Endometrial microvascular endothelial cells (primary cell): ENCODE data around the gene TSC22D1. TPM values are rescaled to one million over a fixed set of nuclear protein-coding genes. Genes with fewer than 3 reads are reported as not detected.

ENCODE experiments used
- in situ Hi-C: cut with HindIII; loops from 2 replicates; pipeline ENCODE4 v1.10.0; 2017; ENCODE audit warnings: low sequenced_read_pairs, low pct_unique_long_range_greater_than_20kb; ENCODE audit errors: inconsistent ontology term
- total RNA-seq: library from RNA; depleted of rRNA; stranded (reverse); fragments of >200 nt; gene quantifications from one replicate; pipeline ENCODE4 v1.2.3, GENCODE V29; 2015; ENCODE audit errors: inconsistent ontology term

Gene TSC22D1
- total RNA-seq, 1 donor from 2014 or later, result 68.8 TPM

DNA sequence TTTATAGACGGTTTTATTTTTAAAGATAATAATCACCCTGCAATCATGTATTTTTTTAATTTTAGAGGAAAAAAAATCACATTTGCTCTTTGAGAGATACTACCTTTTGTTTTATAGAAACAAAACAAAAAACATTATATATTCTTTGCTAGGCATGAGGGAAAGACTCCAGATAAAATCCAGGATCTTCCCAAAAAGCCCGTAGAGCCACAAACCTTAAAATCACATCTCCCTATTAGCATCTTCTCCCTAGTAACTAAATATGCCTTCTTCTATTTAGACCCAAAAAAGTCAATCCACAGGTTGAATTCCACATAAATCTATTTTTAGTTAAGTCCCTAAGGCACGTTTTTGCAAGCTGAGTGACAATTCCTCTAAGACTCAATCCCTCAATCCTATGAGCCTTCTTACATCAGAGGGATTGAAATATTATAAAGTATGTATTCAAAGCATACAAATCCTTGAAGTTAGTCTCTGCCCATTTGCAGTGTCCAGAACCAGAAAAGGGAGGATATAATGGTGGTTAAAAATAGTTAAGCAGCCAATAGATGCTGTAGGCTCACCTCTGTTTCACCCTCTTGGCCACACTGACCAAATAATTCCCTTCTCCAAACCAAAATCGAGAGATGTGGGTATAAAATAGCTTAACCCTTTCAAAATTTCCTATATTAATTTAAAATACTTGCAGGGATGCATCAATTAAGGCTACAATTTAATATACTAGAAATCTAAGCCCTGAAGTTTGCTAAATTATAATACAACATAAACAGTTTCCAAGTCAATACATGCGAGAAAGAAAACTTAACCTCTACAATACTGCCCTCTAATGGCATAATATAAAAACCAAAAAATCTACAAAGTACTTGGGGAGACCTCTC, 138.5 kb downstream of the TSC22D1 start:
- in situ Hi-C loops, result loop anchor here (10.0 to 25.0 kb wide), 2 partner anchors 300 to 533 kb away; no protein-coding TSS in a partner anchor

GRCh38 chr13:44436589-44437337, 139.4 kb downstream of the TSC22D1 start:
- in situ Hi-C loops, result loop anchor here (10.0 to 25.0 kb wide), 2 partner anchors 299 to 532 kb away; no protein-coding TSS in a partner anchor

DNA sequence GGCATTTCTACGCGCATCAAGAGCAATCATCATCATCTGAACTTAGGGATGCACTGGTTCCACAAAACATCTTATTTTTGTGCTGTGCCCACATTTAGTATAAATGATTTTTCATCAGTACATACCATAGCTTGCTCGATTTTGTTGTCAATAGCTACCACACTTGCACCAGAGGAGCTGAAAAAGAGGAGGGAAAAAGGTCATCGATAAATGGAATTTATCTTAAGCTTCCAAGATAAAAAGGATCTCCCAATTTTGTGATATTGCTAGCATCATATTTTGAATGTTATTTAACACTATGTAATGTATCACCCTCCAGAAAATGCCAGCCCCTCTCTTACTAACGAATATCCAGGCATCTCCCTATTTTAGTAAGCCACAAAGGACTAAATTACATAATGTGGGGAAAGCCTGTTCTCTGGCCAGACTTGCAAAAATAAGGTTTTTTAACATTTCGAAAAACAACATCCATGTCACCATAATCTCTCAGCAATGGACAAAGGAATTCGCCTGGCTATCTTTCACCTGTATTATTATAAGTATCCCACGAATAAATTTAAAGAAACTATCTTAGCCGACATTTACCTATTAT, 140.1 kb downstream of the TSC22D1 start:
- in situ Hi-C loops, result loop anchor here (10.0 to 25.0 kb wide), 2 partner anchors 299 to 531 kb away; no protein-coding TSS in a partner anchor

DNA sequence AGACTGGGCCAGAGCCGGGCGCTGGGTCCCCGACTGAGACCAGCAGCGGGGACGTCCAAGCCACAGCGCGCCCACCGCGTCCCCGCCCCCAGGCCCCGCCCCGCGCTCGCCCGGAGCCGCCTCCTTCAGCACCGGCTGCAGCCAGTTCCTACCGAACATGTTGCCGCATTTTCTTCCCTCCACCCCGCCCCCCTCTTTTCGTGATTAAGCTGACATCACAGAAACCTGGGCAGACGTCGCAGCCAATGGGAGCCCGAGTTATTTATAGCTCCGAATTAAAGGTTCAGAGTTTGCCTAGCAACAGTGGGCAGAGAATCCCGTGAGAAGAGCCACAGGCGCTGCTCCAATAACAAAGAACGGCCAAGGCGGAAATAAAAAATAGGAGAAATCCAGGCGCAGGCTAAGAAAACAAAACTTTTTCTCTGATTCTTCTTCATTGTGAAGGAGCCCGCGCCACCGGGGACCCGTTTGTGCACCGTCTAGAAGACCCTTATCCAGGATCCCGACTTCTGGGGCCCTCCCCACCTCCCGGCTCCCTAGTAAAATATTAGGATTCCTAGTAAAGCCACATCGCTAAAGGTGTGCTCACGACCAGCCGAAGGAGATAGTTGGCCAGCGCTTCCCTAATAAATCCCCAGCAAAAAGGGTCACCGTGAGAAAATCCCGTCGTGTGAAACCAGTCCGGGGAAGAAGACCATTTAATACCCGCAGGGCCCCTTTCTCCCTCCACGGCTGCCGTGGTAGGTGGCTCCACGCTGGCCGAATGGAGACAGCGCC, 140.8 kb downstream of the TSC22D1 start:
- in situ Hi-C loops, result loop anchor here (10.0 to 25.0 kb wide), 2 partner anchors 298 to 531 kb away; no protein-coding TSS in a partner anchor

GRCh38 chr13:44434766-44435141, 141.4 kb downstream of the TSC22D1 start:
- in situ Hi-C loops, result loop anchor here (10.0 to 25.0 kb wide), 2 partner anchors 297 to 530 kb away; no protein-coding TSS in a partner anchor

- in situ Hi-C loops, result loop anchor here (10.0 to 25.0 kb wide), 2 partner anchors 297 to 529 kb away; no protein-coding TSS in a partner anchor
Measured at GRCh38 chr13:44433863-44434765, 142.0 kb downstream of the TSC22D1 start.

- in situ Hi-C loops, result loop anchor here (10.0 to 25.0 kb wide), 2 partner anchors 295 to 528 kb away; no protein-coding TSS in a partner anchor
Measured at GRCh38 chr13:44432650-44433049, 143.5 kb downstream of the TSC22D1 start.

DNA sequence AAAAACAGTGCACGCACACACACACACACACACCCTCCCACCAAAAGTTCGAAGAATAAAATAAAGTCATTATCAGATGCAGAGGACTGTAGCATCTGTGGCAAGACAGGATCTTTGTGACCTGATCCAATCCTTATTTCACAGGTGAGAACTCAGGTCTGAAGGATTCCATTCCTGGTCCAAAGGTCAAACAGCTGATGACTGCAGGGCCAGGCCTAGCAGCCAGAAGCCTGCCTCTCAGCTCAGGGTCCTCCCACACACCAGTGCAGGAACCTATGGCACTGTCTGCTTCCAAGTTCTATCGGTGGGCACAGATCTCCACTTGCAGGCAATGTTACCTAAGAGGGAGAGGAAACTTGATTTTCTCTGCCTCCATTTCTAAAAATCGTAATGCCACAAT, 145.0 kb downstream of the TSC22D1 start:
- in situ Hi-C loops, result loop anchor here (10.0 to 25.0 kb wide), 2 partner anchors 294 to 526 kb away; no protein-coding TSS in a partner anchor

DNA sequence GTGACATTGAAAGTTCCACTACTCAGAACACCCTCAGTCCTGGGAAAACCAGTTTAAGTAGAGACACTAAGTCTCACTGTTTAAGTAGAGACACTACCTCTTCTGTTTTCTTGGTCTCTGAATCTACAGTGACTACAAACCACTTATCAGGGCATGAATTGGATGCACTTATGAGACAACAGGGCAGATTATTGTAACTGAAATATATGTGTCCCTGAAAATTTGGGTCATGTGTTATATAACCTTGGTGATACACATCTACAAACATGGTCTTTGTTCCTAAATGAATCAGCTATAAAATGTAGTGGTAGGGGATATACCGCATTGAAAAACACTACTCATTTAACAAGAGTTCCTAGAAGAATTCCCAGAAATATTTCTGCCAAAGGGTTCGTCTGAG, 146.8 kb downstream of the TSC22D1 start:
- in situ Hi-C loops, result loop anchor here (25.0 kb wide), 1 partner anchor 292 kb away; no protein-coding TSS in a partner anchor

- in situ Hi-C loops, result loop anchor here (25.0 kb wide), 1 partner anchor 289 kb away; no protein-coding TSS in a partner anchor
Measured at GRCh38 chr13:44426461-44426860, 149.7 kb downstream of the TSC22D1 start.

DNA sequence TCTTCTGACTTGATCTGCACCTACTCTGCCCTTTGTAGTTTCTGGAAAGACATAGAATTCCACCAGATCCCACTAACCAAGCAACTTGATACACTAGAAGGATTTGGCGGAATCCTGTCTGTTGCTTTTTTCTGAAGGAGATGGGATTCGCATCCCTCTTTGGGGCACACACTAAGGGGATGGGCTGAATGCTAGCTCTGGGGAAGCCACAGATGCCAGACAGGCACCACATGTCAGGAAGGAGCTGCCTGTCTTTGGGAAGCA, 150.4 kb downstream of the TSC22D1 start:
- in situ Hi-C loops, result loop anchor here (25.0 kb wide), 1 partner anchor 288 kb away; no protein-coding TSS in a partner anchor

GRCh38 chr13:44425041-44425814, 150.9 kb downstream of the TSC22D1 start:
- in situ Hi-C loops, result loop anchor here (25.0 kb wide), 1 partner anchor 288 kb away; no protein-coding TSS in a partner anchor

DNA sequence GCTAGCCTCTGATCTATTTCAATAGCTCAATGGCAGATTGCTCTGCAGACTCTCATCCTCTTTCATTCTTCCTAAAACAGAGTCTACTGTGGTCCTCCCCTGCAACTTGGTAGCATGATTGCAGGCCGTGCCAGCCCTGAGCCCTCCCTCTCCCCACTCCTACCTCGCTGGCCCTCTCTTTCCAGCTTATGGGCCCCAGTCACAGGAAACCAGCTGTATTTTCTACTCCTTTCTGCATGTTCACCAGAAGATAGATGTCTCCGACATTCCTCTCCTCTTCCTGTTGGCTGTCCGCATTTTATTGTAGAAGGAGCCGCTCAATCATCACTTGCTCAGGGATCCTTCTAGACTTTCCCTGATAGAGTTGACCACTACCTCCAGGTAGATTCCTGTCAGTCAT, 152.3 kb downstream of the TSC22D1 start:
- in situ Hi-C loops, result no loop called here

DNA sequence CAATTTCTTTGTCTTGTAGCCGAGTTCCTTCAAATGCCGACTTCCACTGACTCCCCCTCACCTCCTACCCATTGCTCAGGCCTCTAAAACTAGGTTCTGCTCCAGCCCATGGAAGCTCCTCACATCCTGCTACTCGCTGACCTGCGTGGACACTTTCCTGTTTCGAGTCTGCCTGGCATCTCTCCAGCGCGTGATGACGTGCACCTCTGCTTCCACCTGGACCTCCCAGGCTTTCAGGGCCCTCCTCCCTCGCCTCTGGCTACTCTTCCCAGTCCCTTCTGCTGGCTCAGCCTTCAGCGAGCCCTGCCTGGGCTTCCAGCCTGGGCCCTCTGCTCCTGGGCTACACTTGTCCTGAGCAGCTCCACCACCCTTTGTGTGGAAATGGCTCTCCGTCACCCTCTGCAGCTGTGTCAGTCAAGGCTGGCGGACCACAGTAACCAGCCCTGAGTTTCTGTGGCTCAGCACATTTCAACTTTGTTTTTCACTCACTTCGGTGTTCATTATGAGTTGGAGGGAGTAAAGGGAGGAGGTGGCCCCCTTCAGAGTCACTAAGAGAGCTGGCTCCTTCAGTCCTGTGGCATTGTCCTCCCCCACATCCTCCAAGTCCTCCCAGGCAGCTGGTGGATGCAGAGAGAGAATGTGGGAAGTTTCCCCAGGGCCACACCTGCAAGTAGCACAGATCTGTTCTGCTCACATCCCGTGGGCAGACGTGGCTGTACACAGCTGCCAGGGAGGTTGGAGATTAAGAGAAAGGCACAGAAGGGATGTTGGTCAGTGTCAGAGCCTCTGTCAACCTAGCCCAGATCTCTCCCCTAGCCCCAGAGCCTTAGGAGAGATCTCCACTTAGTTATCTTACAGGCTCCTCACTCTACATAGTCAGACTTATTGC, 153.1 kb downstream of the TSC22D1 start:
- in situ Hi-C loops, result no loop called here

GRCh38 chr13:44421853-44422525, 154.1 kb downstream of the TSC22D1 start:
- in situ Hi-C loops, result no loop called here
